GM23338 (cell line): ENCODE results near the gene ADTRP. TPM values are rescaled to one million over a fixed set of nuclear protein-coding genes. Genes with fewer than 3 reads are reported as not detected.

ENCODE experiments used
- ATAC-seq: fragments of 200-7000 bp; cut with Tn5 transposase; 3 replicates; pipeline ENCODE4 v1.9.1; 2020
- DNase-seq: peaks from one replicate; pipeline ENCODE4 v3.0.0-alpha.2; 2015; ENCODE audit warnings: low spot score
- H2AFZ ChIP-seq: fragments of 200-600 bp; sonication (generic); 2 replicates; pipeline ENCODE4 v1.8.0; 2016; ENCODE audit warnings: antibody characterized with exemption, mild to moderate bottlenecking, moderate library complexity
- H3F3A ChIP-seq: fragments of 200-600 bp; sonication (generic); replicated peaks from 2 replicates; pipeline ENCODE4 v1.8.0; 2017; ENCODE audit warnings: antibody characterized with exemption, mixed run types, low read depth
- H3K27ac ChIP-seq: fragments of 200-600 bp; sonication (generic); 2 replicates; pipeline ENCODE4 v1.6.1; 2016; ENCODE audit warnings: low read depth
- H3K27me3 ChIP-seq: fragments of 200-600 bp; sonication (generic); 2 replicates; pipeline ENCODE4 v1.8.0; 2016; ENCODE audit warnings: mild to moderate bottlenecking, mixed run types, moderate library complexity; ENCODE audit not compliant: insufficient read depth
- H3K36me3 ChIP-seq: fragments of 200-600 bp; sonication (generic); 2 replicates; pipeline ENCODE4 v1.8.0; 2016; ENCODE audit warnings: mild to moderate bottlenecking; ENCODE audit not compliant: insufficient read depth
- H3K4me1 ChIP-seq: fragments of 200-600 bp; sonication (generic); 2 replicates; pipeline ENCODE4 v1.8.0; 2016; ENCODE audit warnings: mild to moderate bottlenecking, moderate library complexity; ENCODE audit not compliant: insufficient read depth
- H3K4me2 ChIP-seq: fragments of 200-600 bp; sonication (generic); 2 replicates; pipeline ENCODE4 v1.7.1; 2017; ENCODE audit warnings: mixed run types
- H3K4me3 ChIP-seq: fragments of 200-600 bp; sonication (generic); 2 replicates; pipeline ENCODE4 v1.6.1; 2016; ENCODE audit warnings: mixed run types
- H3K79me2 ChIP-seq: fragments of 200-600 bp; sonication (generic); replicated peaks from 2 replicates; pipeline ENCODE4 v1.8.0; 2017; ENCODE audit warnings: mild to moderate bottlenecking; ENCODE audit not compliant: insufficient read depth
- H3K9me2 ChIP-seq: fragments of 200-600 bp; sonication (generic); 2 replicates; pipeline ENCODE4 v1.8.0; 2017; ENCODE audit not compliant: insufficient read depth
- H4K20me1 ChIP-seq: fragments of 200-600 bp; sonication (generic); replicated peaks from 2 replicates; pipeline ENCODE4 v1.8.0; 2017; ENCODE audit warnings: mild to moderate bottlenecking; ENCODE audit not compliant: insufficient read depth
- H3K27ac Mint-ChIP-seq: 2 replicates; pipeline ENCODE4 v1.8.0; 2020; ENCODE audit warnings: inconsistent platforms, mild to moderate bottlenecking, moderate library complexity, mixed read lengths
- H3K27me3 Mint-ChIP-seq: 3 replicates; pipeline ENCODE4 v1.8.0; 2022; ENCODE audit warnings: low read depth, mild to moderate bottlenecking, moderate library complexity, mixed read lengths, inconsistent platforms; ENCODE audit not compliant: insufficient read depth, poor library complexity
- H3K36me3 Mint-ChIP-seq: 3 replicates; pipeline ENCODE4 v1.8.0; 2021; ENCODE audit warnings: low read depth, mild to moderate bottlenecking, inconsistent platforms, moderate library complexity, mixed read lengths
- H3K4me1 Mint-ChIP-seq: 3 replicates; pipeline ENCODE4 v1.8.0; 2020; ENCODE audit warnings: mild to moderate bottlenecking, inconsistent platforms, mixed read lengths
- H3K4me3 Mint-ChIP-seq: 3 replicates; pipeline ENCODE4 v1.8.0; 2021; ENCODE audit warnings: moderate library complexity, mild to moderate bottlenecking, inconsistent platforms, mixed read lengths
- H3K9me3 Mint-ChIP-seq: 3 replicates; pipeline ENCODE4 v1.8.0; 2020; ENCODE audit warnings: moderate library complexity, mild to moderate bottlenecking, inconsistent platforms, mixed read lengths
- CREB1 ChIP-seq: fragments of 250-450 bp; sonication (Bioruptor Pico); IDR thresholded peaks from 2 replicates; pipeline ENCODE4 v1.5.0; 2020; ENCODE audit warnings: low read depth, mild to moderate bottlenecking, moderate library complexity
- CTCF ChIP-seq, 2 experiments: fragments of 200-600 bp in 1 of 2; sonication (generic) in 1 of 2; conservative IDR thresholded peaks; 2 replicates each; pipeline versions ENCODE4 v1.5.1 to v1.6.1; 2016 to 2017; ENCODE audit warnings: antibody characterized with exemption in 2 of 2, low read depth in 2 of 2, mild to moderate bottlenecking in 2 of 2, moderate library complexity in 1 of 2
- ETS1 ChIP-seq: IDR thresholded peaks from 2 replicates; pipeline ENCODE4 v1.6.1; 2016; ENCODE audit warnings: antibody characterized with exemption
- EZH2phosphoT487 ChIP-seq: fragments of 200-600 bp; sonication (generic); IDR thresholded peaks from one replicate; pipeline ENCODE4 v1.8.1; 2018; ENCODE audit warnings: antibody characterized with exemption; ENCODE audit not compliant: unreplicated experiment
- JUNB ChIP-seq: IDR thresholded peaks from one replicate; pipeline ENCODE4 v1.6.1; 2016; ENCODE audit warnings: antibody characterized with exemption; ENCODE audit not compliant: unreplicated experiment
- NANOG ChIP-seq: IDR thresholded peaks from 2 replicates; pipeline ENCODE4 v1.6.1; 2016; ENCODE audit warnings: antibody characterized with exemption, borderline replicate concordance
- ZNF114 ChIP-seq: fragments of 250-450 bp; sonication (Bioruptor Pico); IDR thresholded peaks from 2 replicates; pipeline ENCODE4 v1.5.0; 2020; ENCODE audit warnings: mild to moderate bottlenecking, moderate library complexity
- ZNF462 ChIP-seq: fragments of 250-450 bp; sonication (Bioruptor Pico); IDR thresholded peaks from 2 replicates; pipeline ENCODE4 v1.5.0; 2020; ENCODE audit warnings: mild to moderate bottlenecking, moderate library complexity
- polyA plus RNA-seq: library from polyadenylated mRNA; unstranded; fragments of >200 nt; fragmentation: Nextera tagmentation; extraction: Ambion mirVana; gene quantifications from 2 replicates; pipeline ENCODE4 v1.2.1, GENCODE V29; 2016
- total RNA-seq: library from RNA; depleted of rRNA; stranded (reverse); fragments of >200 nt; shearing (Covaris generic); gene quantifications from 2 replicates; pipeline ENCODE4 v1.2.3, GENCODE V29; 2014
- TF ChIP-seq, protein P1 (sequence below): IDR thresholded peaks from one replicate; pipeline ENCODE4 v1.6.1; 2018; ENCODE audit warnings: antibody characterized with exemption; ENCODE audit not compliant: unreplicated experiment

Gene ADTRP
- total and polyA plus RNA-seq, 2 experiments from 2014 or later = not detected

- TF ChIP-seq EZH2phosphoT487 (no peak), CTCF (conservative IDR thresholded peaks at IDR 0.05; ENCODE audit: low read depth in 2 of 2) (no peak), ETS1 (no peak), NANOG (no peak)
- TF ChIP-seq, protein P1, sequence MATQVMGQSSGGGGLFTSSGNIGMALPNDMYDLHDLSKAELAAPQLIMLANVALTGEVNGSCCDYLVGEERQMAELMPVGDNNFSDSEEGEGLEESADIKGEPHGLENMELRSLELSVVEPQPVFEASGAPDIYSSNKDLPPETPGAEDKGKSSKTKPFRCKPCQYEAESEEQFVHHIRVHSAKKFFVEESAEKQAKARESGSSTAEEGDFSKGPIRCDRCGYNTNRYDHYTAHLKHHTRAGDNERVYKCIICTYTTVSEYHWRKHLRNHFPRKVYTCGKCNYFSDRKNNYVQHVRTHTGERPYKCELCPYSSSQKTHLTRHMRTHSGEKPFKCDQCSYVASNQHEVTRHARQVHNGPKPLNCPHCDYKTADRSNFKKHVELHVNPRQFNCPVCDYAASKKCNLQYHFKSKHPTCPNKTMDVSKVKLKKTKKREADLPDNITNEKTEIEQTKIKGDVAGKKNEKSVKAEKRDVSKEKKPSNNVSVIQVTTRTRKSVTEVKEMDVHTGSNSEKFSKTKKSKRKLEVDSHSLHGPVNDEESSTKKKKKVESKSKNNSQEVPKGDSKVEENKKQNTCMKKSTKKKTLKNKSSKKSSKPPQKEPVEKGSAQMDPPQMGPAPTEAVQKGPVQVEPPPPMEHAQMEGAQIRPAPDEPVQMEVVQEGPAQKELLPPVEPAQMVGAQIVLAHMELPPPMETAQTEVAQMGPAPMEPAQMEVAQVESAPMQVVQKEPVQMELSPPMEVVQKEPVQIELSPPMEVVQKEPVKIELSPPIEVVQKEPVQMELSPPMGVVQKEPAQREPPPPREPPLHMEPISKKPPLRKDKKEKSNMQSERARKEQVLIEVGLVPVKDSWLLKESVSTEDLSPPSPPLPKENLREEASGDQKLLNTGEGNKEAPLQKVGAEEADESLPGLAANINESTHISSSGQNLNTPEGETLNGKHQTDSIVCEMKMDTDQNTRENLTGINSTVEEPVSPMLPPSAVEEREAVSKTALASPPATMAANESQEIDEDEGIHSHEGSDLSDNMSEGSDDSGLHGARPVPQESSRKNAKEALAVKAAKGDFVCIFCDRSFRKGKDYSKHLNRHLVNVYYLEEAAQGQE = no peak
Observed at GRCh38 chr6:11688425-11688709, 90.2 kb downstream of the ADTRP start (continued).

- peaks cover 6% of the 10 kb centered on the region; the same call in 1 of the 2 replicates for H3K9me2 ChIP-seq
- no peak overlapping the region for H2AFZ ChIP-seq
- H3K4me3 ChIP-seq = no peak overlapping the region
- H3K36me3 Mint-ChIP-seq = peaks cover 13% of the 10 kb centered on the region
- H3K27me3 Mint-ChIP-seq = no peaks in the 10 kb centered on the region
- no peaks in the 10 kb centered on the region for H3K27me3 ChIP-seq
- DNase-seq = no peak
- no peaks in the 10 kb centered on the region for H3F3A ChIP-seq
- ATAC-seq = no peak
- H3K27ac ChIP-seq = no peak overlapping the region
- no peak overlapping the region for H3K27ac Mint-ChIP-seq
- no peaks in the 10 kb centered on the region for H4K20me1 ChIP-seq
- H3K4me1 Mint-ChIP-seq = peaks cover 18% of the 10 kb centered on the region
- no peaks in the 10 kb centered on the region for H3K79me2 ChIP-seq
- H3K36me3 ChIP-seq = peaks cover 5% of the 10 kb centered on the region; the same call in 1 of the 2 replicates
- H3K4me1 ChIP-seq = peaks cover 14% of the 10 kb centered on the region
- no peak overlapping the region for H3K4me2 ChIP-seq
- peaks cover 16% of the 10 kb centered on the region for H3K9me3 Mint-ChIP-seq
- H3K4me3 Mint-ChIP-seq = no peak overlapping the region
- TF ChIP-seq ZNF462 (CRISPR knock-in tag) = no peak
- TF ChIP-seq EZH2phosphoT487 = no peak
- TF ChIP-seq ZNF114 (CRISPR knock-in tag) = no peak
- TF ChIP-seq CTCF (conservative IDR thresholded peaks at IDR 0.05; ENCODE audit: low read depth in 2 of 2) = no peak
- TF ChIP-seq JUNB = no peak
- no peak for TF ChIP-seq CREB1 (CRISPR knock-in tag)
Observed at GRCh38 chr6:11685481-11686093, 93.0 kb downstream of the ADTRP start.
